Nephron (organoid): ENCODE results near the gene CCDC34.
A peak's percentile ranks its signal among the peaks of the same experiment; 100 is the strongest.

Experiments used
- H3K27ac Mint-ChIP-seq, 3 experiments: 2 replicates each; pipeline ENCODE4 v1.8.0; 2020; ENCODE audit warnings: mixed read lengths in 3 of 3, mild to moderate bottlenecking in 2 of 3, moderate library complexity in 1 of 3
- H3K27me3 Mint-ChIP-seq: 2 replicates; pipeline ENCODE4 v1.8.0; 2021; ENCODE audit warnings: low read depth, mild to moderate bottlenecking, moderate library complexity, mixed read lengths
- H3K36me3 Mint-ChIP-seq: 2 replicates; pipeline ENCODE4 v1.8.0; 2020; ENCODE audit warnings: low read depth, mixed read lengths
- H3K4me1 Mint-ChIP-seq: 2 replicates; pipeline ENCODE4 v1.8.0; 2020; ENCODE audit warnings: mixed read lengths
- H3K4me3 Mint-ChIP-seq, 3 experiments: 2 replicates each; pipeline ENCODE4 v1.8.0; 2020; ENCODE audit warnings: mild to moderate bottlenecking in 3 of 3, mixed read lengths in 3 of 3, moderate library complexity in 2 of 3
- H3K9me3 Mint-ChIP-seq: 2 replicates; pipeline ENCODE4 v1.8.0; 2020; ENCODE audit warnings: mixed read lengths
- TF ChIP-seq, protein P1 (sequence below), 3 experiments: fragments of 200-600 bp; sonication (generic); IDR thresholded peaks; one replicate each; pipeline ENCODE4 v1.5.0; 2021; ENCODE audit warnings: antibody characterized with exemption in 3 of 3; ENCODE audit not compliant: unreplicated experiment in 3 of 3

The CCDC34 gene

DNA sequence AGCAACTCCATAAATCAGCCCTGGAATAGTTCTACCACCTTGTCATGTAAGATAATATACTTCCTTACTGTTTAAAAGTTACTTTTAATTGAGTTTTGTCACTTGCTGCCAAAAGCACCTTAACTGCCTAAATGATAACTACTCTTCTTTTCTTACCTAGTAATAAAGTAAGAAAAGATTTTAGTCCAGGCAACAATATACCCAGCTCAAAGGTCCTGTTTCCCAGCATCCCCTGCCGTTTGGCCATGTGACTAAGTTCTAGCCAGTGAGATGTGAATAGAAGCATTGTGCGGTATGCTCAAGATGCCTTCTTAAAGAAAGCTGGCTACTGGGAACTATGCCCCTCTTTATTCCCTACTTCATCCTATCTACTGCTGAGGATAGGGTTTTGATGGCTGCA, 39.4 kb upstream of the CCDC34 start:
- Mint-ChIP-seq H3K36me3 (peaks cover 25% of the 10 kb centered on the region), H3K9me3 (no peaks in the 10 kb centered on the region), H3K4me3 (no peak overlapping the region), H3K27ac (no peak overlapping the region), H3K4me1 (peaks cover 17% of the 10 kb centered on the region), H3K27me3 (no peaks in the 10 kb centered on the region)
- TF ChIP-seq, protein P1, sequence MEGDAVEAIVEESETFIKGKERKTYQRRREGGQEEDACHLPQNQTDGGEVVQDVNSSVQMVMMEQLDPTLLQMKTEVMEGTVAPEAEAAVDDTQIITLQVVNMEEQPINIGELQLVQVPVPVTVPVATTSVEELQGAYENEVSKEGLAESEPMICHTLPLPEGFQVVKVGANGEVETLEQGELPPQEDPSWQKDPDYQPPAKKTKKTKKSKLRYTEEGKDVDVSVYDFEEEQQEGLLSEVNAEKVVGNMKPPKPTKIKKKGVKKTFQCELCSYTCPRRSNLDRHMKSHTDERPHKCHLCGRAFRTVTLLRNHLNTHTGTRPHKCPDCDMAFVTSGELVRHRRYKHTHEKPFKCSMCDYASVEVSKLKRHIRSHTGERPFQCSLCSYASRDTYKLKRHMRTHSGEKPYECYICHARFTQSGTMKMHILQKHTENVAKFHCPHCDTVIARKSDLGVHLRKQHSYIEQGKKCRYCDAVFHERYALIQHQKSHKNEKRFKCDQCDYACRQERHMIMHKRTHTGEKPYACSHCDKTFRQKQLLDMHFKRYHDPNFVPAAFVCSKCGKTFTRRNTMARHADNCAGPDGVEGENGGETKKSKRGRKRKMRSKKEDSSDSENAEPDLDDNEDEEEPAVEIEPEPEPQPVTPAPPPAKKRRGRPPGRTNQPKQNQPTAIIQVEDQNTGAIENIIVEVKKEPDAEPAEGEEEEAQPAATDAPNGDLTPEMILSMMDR (IDR thresholded peaks at IDR 0.05; ENCODE audit: unreplicated experiment in 3 of 3), result no peak

DNA sequence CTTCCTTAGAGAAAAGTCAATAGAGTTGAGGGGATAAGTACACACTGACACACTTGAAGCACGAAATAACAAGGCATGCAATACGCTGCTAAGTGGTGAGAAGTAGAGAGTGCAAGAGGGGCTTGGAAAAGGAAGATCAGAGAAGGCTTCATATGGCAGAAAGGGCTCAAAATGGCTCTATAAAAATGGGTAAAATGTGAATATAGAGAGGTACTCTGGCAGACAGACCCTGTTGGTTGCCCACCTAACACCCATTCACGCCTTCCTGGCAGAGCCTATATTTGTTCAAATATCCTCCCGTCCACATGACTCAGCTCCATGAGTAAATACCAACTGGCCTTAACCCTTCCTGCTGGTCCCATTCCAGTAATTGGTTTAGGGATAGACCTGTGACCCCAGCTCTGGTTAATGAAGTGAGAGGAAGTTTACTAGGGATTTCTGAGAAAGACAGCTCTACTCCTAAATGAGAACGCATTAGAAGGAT, 38.9 kb upstream of the CCDC34 start:
- Mint-ChIP-seq H3K9me3 (no peaks in the 10 kb centered on the region), H3K27me3 (no peaks in the 10 kb centered on the region), H3K4me1 (peaks cover 23% of the 10 kb centered on the region), H3K36me3 (peaks cover 29% of the 10 kb centered on the region), H3K4me3 (no peak overlapping the region), H3K27ac (peak overlapping the region in 1 of 3 experiments; percentile 4)
- TF ChIP-seq, protein P1 (IDR thresholded peaks at IDR 0.05; ENCODE audit: unreplicated experiment in 3 of 3), result no peak

DNA sequence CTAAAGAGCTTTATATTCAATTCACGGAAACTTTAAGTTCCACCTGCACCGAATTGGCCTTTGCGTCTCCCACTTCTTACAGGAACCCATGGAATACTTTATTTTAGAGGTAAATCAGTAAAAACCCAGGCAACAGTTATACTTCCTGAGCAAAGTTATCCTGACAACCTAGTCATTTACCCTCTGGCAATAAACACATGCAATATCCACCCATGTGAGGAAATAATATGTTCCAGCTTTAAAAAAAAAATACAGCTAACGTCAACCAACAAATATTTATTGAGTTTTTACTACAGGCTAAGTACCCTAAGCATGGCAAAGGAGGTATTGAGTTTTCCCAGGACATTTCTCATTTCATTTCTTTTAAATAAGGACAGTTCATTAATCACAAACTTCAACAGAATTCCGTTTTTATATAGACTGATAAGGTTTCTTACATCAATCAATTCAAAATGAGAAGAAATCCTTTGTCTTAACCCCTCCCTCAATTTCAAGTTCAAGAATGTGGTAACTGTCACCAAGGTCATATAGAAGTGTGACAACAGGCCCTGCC, 38.3 kb upstream of the CCDC34 start:
- H3K36me3 Mint-ChIP-seq, result peaks cover 30% of the 10 kb centered on the region
- H3K9me3 Mint-ChIP-seq, result no peaks in the 10 kb centered on the region
- TF ChIP-seq, protein P1 (IDR thresholded peaks at IDR 0.05; ENCODE audit: unreplicated experiment in 3 of 3), result no peak
- no peaks in the 10 kb centered on the region for H3K27me3 Mint-ChIP-seq
- peak overlapping the region in 1 of 3 experiments; percentile 4 for H3K27ac Mint-ChIP-seq
- H3K4me1 Mint-ChIP-seq, result peaks cover 26% of the 10 kb centered on the region
- H3K4me3 Mint-ChIP-seq, result no peak overlapping the region

DNA sequence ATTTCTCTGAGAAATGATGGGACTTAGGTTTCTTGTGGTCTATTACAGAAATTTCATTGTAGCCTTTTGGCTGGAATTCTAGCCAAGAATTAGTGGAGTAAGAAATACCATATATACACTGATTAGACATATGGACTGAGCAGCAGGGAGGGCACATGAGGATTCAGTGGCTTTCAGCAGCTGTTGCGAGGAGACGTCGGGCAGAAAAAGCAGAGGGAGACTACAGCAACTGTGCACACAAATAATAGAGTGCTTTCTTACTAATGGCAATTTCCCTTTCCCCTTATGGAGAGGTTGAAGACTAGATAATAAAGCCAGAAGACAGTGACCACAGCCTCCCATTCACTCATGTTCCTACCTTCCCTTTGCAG, 35.4 kb upstream of the CCDC34 start:
- Mint-ChIP-seq H3K36me3 (peaks cover 23% of the 10 kb centered on the region), H3K4me3 (no peak overlapping the region), H3K27ac (peak overlapping the region; percentile 76 to 92 (median 88)), H3K27me3 (no peaks in the 10 kb centered on the region), H3K9me3 (no peaks in the 10 kb centered on the region), H3K4me1 (peaks cover 48% of the 10 kb centered on the region)
- TF ChIP-seq, protein P1 (IDR thresholded peaks at IDR 0.05; ENCODE audit: unreplicated experiment in 3 of 3), result no peak

DNA sequence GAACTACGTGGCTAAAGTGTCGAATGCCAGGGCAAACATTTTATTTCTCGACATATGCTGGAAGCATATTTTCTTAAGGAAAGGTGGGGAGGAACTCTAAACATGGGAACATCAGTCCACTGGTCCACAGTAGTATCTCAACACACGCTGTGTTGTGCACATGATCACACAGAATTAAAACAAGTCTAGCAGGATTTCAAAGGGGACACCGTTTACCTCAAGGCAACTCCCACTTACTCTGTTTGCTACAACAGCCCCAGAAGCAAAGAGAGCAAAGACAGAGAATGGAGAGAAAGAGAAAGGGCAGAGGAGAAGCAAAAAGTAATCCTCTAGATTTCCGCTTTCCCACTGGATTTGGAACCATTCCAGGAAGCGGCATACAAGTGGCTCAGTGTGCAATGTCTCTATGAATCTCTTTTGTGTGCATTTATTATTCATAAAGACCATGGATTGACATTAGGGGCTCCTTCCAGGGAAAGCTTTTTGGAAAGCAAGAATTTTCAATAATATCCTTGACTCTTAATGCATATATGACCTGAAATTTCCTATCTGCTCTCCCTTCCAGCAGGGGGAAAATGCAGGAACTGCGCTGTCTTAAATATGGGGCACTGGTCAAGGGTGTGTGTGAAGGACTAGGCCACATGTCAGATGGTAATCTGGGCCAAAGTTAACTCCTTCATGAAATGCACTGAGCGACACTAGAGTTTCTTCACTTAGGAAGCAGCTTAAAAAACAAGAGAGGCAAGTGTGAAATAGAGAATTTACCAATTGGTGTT, 34.8 kb upstream of the CCDC34 start:
- peaks cover 22% of the 10 kb centered on the region for H3K36me3 Mint-ChIP-seq
- peak overlapping the region; percentile 85 to 92 (median 88) for H3K27ac Mint-ChIP-seq

More for the DNA sequence above, 34.8 kb upstream of the CCDC34 start:
- Mint-ChIP-seq H3K4me3 (peak overlapping the region in 1 of 3 experiments; percentile 33), H3K27me3 (no peaks in the 10 kb centered on the region), H3K9me3 (no peaks in the 10 kb centered on the region), H3K4me1 (peaks cover 54% of the 10 kb centered on the region)
- TF ChIP-seq, protein P1 (IDR thresholded peaks at IDR 0.05; ENCODE audit: unreplicated experiment in 3 of 3), result no peak
